Lung microvascular endothelial cell (primary cell): Measurements from ENCODE around the gene C10orf143. TPM values are rescaled to one million over a fixed set of nuclear protein-coding genes. Genes with fewer than 3 reads are reported as not detected.

Source experiments
- DNase-seq, 2 donors: peaks; one replicate each; pipeline versions ENCODE4 v3.0.0 to v3.0.0-alpha.2; 2010; ENCODE audit warnings: low read depth in 2 of 2
- total RNA-seq: library from RNA; depleted of rRNA; stranded (reverse); fragments of >200 nt; gene quantifications from 2 replicates; pipeline ENCODE4 v1.2.1, GENCODE V29; 2014

C10orf143 gene
- total RNA-seq, 1 donor from 2014 or later: 0.40 TPM

GRCh38 chr10:130016095-130016494 is 94.5 kb downstream of the C10orf143 start:
- no peak for DNase-seq

- DNase-seq: no peak
Observed at GRCh38 chr10:130015075-130015695, 95.4 kb downstream of the C10orf143 start.

- DNase-seq: no peak
Observed at GRCh38 chr10:130014263-130015074, 96.2 kb downstream of the C10orf143 start.

Other genes starting within 250 kb of the C10orf143 start
- under 0.01 and 0.40 TPM in 2 replicates for gene EBF3, start 146.6 kb downstream of the C10orf143 start, total RNA-seq
- gene GLRX3, start 25.6 kb upstream of the C10orf143 start, total RNA-seq: 47.2 and 53.8 TPM in 2 replicates